HCT116 (cell line): ENCODE measurements around the gene CAMK2G. TPM values are rescaled to one million over a fixed set of nuclear protein-coding genes. Genes with fewer than 3 reads are reported as not detected.

Experiments
- CBX3 ChIP-seq: IDR thresholded peaks from 2 replicates; pipeline ENCODE4 v1.6.1; 2012; ENCODE audit warnings: low read depth
- CEBPB ChIP-seq: IDR thresholded peaks from 2 replicates; pipeline ENCODE4 v1.6.1; 2012; ENCODE audit warnings: low read depth
- EZH2phosphoT487 ChIP-seq: fragments of 200-600 bp; IDR thresholded peaks from 2 replicates; pipeline ENCODE4 v1.6.1; 2018; ENCODE audit warnings: antibody characterized with exemption, borderline replicate concordance
- RAD21 ChIP-seq: IDR thresholded peaks from 2 replicates; pipeline ENCODE4 v1.6.1; 2012; ENCODE audit warnings: low read depth, mild to moderate bottlenecking
- REST ChIP-seq: IDR thresholded peaks from 2 replicates; pipeline ENCODE4 v1.6.1; 2012; ENCODE audit warnings: low read depth
- SIN3A ChIP-seq: IDR thresholded peaks from 2 replicates; pipeline ENCODE4 v1.6.1; 2012; ENCODE audit warnings: low read depth
- SP1 ChIP-seq: IDR thresholded peaks from 2 replicates; pipeline ENCODE4 v1.6.1; 2012; ENCODE audit warnings: low read depth
- YY1 ChIP-seq: IDR thresholded peaks from 2 replicates; pipeline ENCODE4 v1.6.1; 2011; ENCODE audit warnings: low read length, low read depth, moderate library complexity, mild to moderate bottlenecking; ENCODE audit not compliant: insufficient replicate concordance; ENCODE audit errors: extremely low read depth
- total RNA-seq: library from RNA; stranded (reverse); gene quantifications from one replicate; pipeline ENCODE4 v1.2.1, GENCODE V29; 2021; ENCODE audit not compliant: unreplicated experiment
- TF ChIP-seq, protein P1 (sequence below), 3 experiments: fragments of 200-600 bp in 1 of 3; sonication (generic) in 1 of 3; IDR thresholded peaks in 2 of 3; conservative IDR thresholded peaks in 1 of 3; 2 replicates each; pipeline ENCODE4 v1.5.1; 2012 to 2017; ENCODE audit warnings: low read depth in 2 of 3, low read length in 2 of 3, antibody characterized with exemption in 1 of 3, borderline replicate concordance in 1 of 3, control low read depth in 1 of 3, mild to moderate bottlenecking in 1 of 3, mixed read lengths in 1 of 3, mixed run types in 1 of 3, moderate library complexity in 1 of 3; ENCODE audit not compliant: insufficient read depth in 1 of 3

CAMK2G gene
- total RNA-seq, 1 experiment from 2014 or later: 28.3 TPM

- no peak for TF ChIP-seq REST
- no peak for TF ChIP-seq CEBPB
- TF ChIP-seq EZH2phosphoT487: no peak
- TF ChIP-seq, protein P1, sequence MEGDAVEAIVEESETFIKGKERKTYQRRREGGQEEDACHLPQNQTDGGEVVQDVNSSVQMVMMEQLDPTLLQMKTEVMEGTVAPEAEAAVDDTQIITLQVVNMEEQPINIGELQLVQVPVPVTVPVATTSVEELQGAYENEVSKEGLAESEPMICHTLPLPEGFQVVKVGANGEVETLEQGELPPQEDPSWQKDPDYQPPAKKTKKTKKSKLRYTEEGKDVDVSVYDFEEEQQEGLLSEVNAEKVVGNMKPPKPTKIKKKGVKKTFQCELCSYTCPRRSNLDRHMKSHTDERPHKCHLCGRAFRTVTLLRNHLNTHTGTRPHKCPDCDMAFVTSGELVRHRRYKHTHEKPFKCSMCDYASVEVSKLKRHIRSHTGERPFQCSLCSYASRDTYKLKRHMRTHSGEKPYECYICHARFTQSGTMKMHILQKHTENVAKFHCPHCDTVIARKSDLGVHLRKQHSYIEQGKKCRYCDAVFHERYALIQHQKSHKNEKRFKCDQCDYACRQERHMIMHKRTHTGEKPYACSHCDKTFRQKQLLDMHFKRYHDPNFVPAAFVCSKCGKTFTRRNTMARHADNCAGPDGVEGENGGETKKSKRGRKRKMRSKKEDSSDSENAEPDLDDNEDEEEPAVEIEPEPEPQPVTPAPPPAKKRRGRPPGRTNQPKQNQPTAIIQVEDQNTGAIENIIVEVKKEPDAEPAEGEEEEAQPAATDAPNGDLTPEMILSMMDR (IDR thresholded peaks at IDR 0.05 in 2 of 3, conservative IDR thresholded peaks at IDR 0.05 in 1 of 3; ENCODE audit: borderline replicate concordance in 1 of 3, insufficient read depth in 1 of 3, low read depth in 2 of 3, low read length in 2 of 3): no peak
- no peak for TF ChIP-seq SIN3A
- no peak for TF ChIP-seq CBX3
- TF ChIP-seq YY1: no peak
- no peak for TF ChIP-seq RAD21
- no peak for TF ChIP-seq SP1
These were observed 10.1 kb downstream of the CAMK2G start (continued) for GRCh38 chr10:73864229-73864628.
